Keratinocyte (primary cell): ENCODE data around the gene ARHGEF6.

Experiments
- EZH2 ChIP-seq: IDR thresholded peaks from one replicate; pipeline ENCODE4 v1.6.1; 2012; ENCODE audit warnings: inconsistent platforms, mild to moderate bottlenecking, low read length, moderate library complexity
- TF ChIP-seq, protein P1 (sequence below), 3 experiments: IDR thresholded peaks in 1 of 3; conservative IDR thresholded peaks in 1 of 3; optimal IDR thresholded peaks in 1 of 3; 2 replicates in 2 of 3; 3 replicates in 1 of 3; pipeline versions ENCODE3 to v1.5.1; 2011; ENCODE audit warnings: low read length in 3 of 3, mild to moderate bottlenecking in 3 of 3, moderate library complexity in 2 of 3, control low read depth in 1 of 3, inconsistent platforms in 1 of 3; ENCODE audit not compliant: insufficient read depth in 2 of 3; ENCODE audit errors: extremely low read depth in 1 of 3

DNA sequence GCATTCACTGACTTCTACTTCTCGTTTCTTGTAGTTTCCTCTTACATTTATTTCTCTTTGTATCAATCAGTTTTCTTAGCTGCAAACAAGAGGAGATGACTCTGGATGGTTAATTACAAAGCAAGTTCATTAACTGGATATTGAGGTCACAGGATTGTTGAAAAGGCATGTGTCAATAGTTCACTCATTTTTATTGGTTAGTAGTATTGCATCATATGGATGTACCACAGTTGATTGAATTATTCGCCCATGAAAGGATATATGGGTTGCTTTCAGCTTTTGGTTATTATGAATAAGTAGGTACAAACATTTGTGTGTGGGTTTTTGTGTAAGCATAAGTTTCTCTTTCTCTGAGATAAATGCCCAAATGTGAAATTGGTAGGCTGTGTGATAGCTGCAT is 21.8 kb upstream of the ARHGEF6 start:
- TF ChIP-seq, protein P1, sequence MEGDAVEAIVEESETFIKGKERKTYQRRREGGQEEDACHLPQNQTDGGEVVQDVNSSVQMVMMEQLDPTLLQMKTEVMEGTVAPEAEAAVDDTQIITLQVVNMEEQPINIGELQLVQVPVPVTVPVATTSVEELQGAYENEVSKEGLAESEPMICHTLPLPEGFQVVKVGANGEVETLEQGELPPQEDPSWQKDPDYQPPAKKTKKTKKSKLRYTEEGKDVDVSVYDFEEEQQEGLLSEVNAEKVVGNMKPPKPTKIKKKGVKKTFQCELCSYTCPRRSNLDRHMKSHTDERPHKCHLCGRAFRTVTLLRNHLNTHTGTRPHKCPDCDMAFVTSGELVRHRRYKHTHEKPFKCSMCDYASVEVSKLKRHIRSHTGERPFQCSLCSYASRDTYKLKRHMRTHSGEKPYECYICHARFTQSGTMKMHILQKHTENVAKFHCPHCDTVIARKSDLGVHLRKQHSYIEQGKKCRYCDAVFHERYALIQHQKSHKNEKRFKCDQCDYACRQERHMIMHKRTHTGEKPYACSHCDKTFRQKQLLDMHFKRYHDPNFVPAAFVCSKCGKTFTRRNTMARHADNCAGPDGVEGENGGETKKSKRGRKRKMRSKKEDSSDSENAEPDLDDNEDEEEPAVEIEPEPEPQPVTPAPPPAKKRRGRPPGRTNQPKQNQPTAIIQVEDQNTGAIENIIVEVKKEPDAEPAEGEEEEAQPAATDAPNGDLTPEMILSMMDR (optimal IDR thresholded peaks at IDR 0.05 in 1 of 3, IDR thresholded peaks at IDR 0.05 in 1 of 3, conservative IDR thresholded peaks at IDR 0.05 in 1 of 3; ENCODE audit: extremely low read depth in 1 of 3, insufficient read depth in 2 of 3, low read length in 3 of 3) = no peak
- TF ChIP-seq EZH2 = no peak
